Hippocampal formation (tissue), 2 donors: ENCODE measurements around the gene BSN.

Source experiments
- DNase-seq, 2 donors: peaks; one replicate each; lab custom pipeline; 2025; lab: John Stamatoyannopoulos, UW

The BSN gene

DNA sequence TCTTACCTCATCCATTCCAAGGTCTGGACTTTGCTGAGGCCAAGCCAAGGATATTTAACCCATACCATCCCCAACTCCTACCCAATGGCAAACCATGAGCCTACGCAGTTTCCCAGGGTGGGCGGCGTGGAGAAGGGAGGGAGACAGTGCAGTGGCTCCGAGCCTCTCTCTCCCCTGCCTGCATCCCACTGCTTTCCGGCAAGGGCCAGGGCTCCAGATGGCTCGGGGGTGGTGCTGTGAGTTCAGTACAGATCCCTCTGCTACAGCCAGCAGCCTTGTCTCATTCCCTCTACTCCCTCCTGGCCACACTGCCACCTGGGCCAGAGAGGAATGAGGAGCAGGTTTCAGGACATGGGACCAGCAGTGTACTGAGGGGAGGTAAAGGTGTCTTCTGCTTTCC is 75.6 kb downstream of the BSN start:
- peak in 1 of 2 donors; percentile 36 for DNase-seq

DNA sequence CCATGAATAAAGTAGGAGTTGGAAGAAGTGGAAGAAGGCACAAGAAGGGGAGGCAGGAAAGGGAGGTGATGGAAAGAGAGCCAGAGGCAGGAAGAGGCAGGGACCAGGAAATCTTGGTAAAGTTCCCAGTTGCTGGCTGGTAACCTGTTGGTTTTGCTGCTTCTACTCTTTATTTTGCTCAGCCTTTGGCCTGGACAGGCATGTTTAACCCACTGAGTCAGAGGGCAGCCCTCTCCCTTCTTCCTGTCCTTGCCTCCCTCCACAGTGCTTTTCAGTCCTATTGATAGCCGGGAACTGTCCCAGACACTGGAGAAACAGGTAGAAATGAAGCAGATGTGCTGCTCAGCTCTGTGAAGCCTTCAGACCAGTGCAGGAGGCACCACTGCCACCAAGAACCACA is 76.5 kb downstream of the BSN start:
- no peak for DNase-seq

DNA sequence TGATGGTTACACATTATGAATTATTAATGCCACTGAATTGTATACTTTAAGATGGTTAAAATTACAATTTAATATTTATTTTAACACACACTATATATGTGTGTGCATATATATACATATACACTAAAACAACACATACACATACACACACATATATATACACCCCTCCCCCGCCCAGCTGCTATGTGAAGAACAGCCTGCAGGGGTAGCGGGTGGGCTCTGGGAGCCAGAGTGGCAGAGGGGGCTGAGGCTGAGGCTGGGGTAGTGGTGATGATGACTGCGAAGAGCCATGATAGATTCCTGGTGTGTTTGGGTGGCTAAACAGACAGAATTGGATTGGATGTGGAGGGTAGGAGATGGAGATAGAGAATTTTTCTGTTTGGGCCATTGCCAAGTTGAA is 80.5 kb downstream of the BSN start:
- no peak for DNase-seq

- no peak for DNase-seq
Measured at GRCh38 chr3:49636883-49637609, 82.8 kb downstream of the BSN start.

DNA sequence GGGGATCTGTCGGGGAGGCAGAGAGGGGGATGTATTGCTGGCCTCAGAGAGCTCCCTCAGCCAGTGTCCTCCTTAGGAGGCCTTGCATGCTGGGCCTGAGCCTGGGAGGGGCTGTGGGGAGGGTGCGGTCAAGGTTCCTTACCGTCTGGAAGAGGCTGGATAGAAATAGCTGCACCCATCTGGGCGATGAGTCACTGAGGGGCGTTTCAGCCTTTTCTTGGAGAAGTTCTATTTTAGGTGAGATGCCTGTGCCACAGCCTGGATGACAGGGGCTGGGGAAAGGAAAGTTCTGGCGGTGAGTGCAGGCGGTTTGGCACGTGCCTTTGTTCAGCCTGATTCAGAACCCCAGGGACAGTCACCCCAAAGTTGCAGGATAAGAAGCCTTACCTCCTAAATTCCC is 84.2 kb downstream of the BSN start:
- DNase-seq, result peak in 1 of 2 donors; percentile 37

GRCh38 chr3:49639551-49639950 is 85.3 kb downstream of the BSN start:
- no peak for DNase-seq

DNA sequence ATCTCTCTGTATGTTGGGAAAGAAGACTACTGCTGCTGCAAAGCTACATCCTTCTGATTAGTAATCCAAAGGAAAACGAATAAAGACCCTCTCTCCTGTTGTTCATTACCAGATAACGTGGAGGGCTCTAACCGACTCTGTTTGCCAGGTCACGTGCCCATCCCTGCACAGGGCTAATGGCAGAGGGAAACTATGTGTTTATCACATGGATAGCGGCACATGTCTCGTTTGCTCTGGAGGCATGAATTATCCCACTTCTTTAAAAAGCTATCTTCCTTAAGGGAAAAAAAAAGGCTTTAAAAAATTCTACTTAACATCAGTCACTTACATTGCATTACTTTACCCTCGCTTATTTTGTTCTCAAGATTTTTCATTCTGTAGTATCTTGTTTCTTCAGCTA is 87.0 kb downstream of the BSN start:
- no peak for DNase-seq

DNA sequence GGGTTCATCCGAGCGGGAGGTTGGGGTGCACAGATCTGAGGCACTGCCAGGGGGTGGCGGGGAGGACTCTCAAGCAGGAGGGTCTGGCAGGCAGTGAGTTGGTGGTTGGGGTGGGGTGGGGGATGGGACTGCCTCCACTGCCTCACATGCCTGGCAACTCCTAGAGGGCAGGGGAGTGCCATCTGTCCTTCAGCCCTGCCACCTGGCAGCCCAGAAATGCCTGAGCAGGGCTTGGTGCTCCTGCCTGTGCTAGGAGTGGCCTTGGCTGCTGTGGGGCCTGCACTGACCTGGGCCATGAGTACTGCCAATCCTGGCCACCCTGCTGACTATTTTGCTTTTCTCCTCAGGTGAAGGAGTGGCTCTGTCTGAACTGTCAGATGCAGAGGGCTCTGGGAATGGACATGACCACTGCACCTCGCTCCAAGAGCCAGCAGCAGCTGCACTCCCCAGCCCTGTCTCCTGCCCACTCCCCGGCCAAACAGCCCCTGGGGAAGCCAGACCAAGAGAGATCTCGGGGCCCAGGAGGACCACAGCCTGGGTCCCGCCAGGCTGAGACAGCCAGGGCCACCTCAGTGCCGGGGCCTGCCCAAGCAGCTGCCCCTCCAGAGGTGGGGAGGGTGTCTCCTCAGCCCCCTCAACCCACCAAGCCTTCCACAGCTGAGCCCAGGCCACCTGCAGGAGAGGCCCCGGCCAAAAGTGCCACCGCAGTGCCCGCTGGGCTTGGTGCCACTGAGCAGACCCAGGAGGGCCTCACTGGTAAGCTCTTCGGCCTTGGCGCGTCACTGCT is 87.8 kb downstream of the BSN start:
- DNase-seq, result no peak

DNA sequence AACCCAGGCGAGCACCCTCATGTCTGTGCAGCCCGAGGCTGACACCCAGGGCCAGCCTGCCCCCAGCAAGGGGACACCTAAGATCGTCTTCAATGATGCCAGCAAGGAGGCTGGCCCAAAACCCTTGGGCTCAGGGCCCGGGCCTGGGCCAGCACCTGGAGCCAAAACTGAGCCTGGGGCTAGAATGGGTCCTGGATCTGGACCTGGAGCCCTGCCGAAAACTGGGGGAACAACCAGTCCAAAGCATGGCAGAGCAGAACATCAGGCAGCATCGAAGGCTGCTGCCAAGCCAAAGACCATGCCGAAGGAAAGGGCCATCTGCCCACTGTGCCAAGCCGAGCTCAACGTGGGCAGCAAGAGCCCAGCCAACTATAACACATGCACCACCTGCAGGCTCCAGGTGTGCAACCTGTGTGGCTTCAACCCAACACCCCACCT is 88.5 kb downstream of the BSN start:
- DNase-seq, result no peak

DNA sequence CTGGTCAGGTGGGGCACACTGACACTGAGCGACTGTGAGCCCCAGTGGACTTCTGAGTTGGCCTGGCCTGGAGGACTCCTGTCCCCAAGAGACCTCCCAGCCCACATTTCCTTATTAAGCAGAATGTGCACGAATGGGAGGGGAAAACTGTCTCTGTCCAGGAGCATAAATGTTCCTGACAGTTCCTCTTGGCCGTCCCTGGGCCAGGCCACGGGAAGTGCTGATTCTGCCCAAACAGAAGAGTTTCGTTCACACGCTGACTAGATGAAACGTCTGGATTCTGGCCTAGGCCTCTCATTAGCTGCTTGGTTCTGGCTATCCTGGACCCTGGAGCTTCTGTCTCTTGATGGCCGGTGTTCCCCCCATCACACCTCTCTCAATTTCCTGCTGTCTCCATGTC is 90.4 kb downstream of the BSN start:
- DNase-seq, result no peak

GRCh38 chr3:49646236-49646635 is 92.0 kb downstream of the BSN start:
- no peak for DNase-seq

- DNase-seq, result no peak
Measured at GRCh38 chr3:49647741-49648140, 93.5 kb downstream of the BSN start.

DNA sequence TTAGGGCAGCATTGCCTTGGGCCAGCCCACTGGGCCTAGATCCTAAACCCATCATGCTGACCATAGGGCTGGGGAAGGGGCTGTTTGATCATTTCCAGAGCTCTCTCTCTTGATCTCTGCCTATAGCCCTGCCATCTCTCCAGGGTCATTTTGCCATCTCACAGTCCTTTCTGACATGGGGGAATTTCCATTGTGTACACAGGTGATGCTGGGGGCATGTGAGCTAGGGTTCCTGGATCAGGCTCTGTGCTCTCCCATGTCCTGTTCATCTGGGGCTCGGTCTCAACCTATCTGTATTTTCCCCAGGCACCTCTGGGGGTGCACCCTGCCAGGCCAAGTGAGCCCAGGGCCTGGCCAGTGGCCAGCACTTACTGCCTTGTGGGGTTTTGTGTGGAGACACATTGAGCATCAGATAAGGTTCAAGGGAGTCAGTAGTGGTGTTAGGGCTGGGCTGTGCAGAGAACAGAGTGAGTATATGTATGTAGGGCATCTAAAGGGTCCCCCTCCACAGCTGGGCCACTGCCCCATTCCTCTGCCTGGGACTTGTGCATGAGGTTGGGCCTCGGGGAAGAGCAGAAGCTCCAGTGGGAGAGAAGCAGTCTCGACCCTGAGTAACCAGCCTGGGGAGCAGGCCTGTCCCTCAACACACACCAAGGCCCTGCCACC is 94.2 kb downstream of the BSN start:
- no peak for DNase-seq

DNA sequence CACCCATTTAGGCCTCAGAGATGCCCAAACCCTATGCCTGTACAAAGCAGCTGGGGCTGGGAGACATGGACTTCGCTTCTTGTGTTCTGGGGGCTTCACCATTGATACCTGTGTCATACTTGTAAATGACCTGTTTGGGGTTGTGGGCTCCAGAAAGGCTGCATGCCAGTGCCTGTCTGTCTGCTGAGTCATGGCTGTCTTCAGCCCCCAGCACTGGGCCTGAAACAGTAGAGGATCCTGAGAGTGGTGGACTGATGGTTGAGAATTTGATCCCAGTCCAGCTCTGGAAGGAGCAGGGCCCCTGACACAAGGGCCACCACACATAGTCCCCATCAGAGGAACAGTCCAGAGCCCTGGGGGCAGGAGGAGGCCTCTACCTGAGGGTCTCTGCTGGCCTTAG is 95.3 kb downstream of the BSN start:
- DNase-seq, result no peak

GRCh38 chr3:49650177-49650576 is 95.9 kb downstream of the BSN start:
- DNase-seq, result no peak

DNA sequence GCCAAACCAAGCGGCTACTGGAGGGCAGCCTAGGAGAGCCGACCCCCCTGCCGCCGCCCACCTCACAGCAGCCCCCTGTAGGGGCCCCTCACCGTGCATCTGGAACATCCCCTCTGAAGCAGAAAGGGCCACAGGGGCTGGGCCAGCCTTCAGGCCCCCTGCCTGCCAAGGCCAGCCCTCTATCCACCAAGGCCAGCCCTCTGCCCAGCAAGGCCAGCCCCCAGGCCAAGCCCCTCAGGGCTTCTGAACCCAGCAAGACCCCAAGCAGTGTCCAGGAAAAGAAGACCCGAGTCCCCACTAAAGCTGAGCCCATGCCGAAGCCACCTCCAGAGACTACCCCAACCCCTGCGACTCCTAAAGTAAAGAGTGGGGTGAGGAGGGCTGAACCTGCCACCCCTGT is 96.4 kb downstream of the BSN start:
- DNase-seq, result no peak

- no peak for DNase-seq
Measured at GRCh38 chr3:49652218-49652902, 98.1 kb downstream of the BSN start.

GRCh38 chr3:49652903-49653415 is 98.7 kb downstream of the BSN start:
- no peak for DNase-seq

DNA sequence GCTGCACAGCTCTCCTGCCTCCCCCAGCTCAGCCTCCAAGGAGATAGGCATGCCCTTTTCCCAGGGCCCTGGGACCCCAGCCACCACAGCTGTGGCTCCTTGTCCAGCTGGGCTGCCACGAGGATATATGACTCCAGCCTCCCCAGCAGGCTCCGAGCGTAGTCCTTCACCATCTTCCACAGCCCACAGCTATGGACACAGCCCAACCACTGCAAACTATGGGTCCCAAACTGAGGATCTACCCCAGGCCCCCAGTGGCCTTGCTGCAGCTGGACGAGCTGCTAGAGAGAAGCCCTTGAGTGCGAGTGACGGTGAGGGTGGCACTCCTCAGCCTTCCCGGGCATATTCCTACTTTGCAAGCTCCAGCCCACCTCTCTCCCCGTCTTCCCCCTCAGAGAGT is 99.3 kb downstream of the BSN start:
- no peak for DNase-seq

GRCh38 chr3:49654176-49654825 is 100.0 kb downstream of the BSN start:
- DNase-seq, result no peak

GRCh38 chr3:49654955-49655556 is 100.8 kb downstream of the BSN start:
- no peak for DNase-seq
